Hippocampal formation (tissue), 2 donors: ENCODE data around the gene KIF5A.
A peak's percentile ranks its signal among the peaks of the same experiment; 100 is the strongest.
"Not testable (repeated sequence)": the region's sequence is repeated elsewhere in the genome, so short reads cannot be mapped to it uniquely, and the experiment has no call there.

Experiments
- DNase-seq, 2 donors: peaks; one replicate each; lab custom pipeline; 2025; lab: John Stamatoyannopoulos, UW

The KIF5A gene

DNA sequence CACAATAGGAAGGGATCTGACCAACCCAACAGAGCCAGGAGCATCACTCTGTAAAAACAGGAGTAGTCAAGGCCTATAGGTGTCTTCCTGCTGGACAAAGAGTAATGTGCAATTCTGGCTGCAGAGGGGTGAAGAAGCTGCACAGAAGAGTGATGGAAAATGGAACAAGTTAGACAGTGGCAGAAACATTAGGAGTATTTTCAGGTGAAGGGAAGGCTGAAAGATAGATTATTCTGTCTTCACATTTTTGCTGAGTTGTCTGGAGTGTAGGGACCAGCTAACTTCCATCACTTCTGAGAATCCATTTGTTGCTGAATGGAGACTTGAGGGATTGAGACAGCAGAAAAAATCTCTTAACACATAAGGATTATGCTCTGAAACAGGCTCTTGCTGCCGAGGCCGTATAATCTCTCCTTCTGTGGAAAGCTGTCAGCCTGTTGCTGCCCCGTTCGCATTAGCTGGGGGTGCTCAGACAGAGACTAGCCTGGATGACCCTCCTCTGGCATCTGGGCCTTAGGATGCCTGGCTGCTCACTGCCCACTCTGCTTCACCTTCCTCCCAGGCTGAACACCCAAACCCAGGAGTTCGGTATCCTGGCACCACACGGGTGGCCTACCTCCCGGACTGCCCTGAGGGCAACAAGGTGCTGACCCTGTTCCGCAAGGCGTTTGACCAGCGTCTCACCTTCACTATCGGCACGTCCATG lies 58.3 kb downstream of the KIF5A start:
- no peak for DNase-seq

GRCh38 chr12:57609101-57609780 lies 59.4 kb downstream of the KIF5A start:
- DNase-seq = no peak

DNA sequence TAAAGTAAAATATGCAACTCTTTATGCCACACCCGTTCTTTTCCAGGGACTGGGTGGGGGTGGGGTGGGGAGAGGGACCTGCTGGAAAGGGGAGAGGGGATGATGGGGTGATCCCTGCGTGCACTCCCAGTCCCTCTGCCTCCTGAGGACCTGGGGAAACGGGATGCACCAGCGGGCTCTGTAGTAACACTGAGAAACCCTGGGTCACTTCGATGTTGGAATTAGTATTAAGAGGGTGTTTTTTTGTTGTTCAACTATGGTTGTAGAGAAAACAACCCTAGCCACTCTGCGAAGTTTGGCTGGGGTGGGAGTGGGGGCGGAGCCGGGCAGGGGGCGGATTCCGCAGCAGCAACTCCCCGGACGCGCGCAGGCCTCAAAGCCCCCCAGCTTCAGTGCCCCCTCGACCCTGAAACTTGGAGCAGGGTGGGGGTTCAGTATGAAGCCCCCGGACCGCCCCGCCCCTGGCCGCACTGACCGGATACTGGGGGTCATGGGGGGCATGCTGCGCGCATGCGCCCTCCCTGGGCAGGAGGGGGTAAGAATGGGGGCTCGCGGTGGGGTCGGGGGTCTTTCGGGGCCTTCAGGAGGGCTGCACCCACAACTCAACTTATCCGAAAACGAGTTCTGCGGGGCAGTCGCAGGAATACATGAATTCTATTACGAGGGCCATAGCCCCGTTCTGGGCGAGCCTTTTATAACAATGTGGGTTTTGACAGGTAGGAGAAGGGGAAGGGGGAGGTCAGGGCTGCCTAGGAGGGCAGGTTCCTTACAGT lies 60.1 kb downstream of the KIF5A start:
- no peak for DNase-seq

DNA sequence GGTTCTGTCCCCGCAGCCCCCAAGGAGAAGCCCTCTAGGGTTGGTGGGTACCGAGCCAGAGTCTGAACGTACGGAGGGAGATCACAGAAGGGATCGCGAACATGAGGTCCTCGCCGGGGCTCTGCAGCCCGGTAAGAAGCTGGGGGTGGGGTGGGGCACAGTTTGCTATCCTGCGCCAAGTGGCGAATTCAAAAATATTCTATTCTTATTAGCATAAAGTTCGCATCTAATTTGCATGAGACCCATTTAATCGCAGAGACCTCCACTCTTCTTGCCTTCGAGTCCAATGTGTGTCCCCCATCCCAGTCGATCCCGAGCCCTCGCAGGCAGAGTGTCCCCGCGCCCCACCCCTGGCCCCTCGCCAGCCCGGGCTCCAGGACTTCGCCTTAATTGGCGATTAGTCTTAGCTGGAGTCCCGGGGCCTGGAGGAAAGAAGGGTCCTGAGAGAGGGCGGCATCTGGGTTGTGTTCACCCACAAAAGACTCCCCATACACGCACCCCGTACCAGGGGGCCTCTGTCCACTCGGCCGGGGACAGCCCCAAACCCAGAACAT lies 60.8 kb downstream of the KIF5A start:
- DNase-seq = no peak

DNA sequence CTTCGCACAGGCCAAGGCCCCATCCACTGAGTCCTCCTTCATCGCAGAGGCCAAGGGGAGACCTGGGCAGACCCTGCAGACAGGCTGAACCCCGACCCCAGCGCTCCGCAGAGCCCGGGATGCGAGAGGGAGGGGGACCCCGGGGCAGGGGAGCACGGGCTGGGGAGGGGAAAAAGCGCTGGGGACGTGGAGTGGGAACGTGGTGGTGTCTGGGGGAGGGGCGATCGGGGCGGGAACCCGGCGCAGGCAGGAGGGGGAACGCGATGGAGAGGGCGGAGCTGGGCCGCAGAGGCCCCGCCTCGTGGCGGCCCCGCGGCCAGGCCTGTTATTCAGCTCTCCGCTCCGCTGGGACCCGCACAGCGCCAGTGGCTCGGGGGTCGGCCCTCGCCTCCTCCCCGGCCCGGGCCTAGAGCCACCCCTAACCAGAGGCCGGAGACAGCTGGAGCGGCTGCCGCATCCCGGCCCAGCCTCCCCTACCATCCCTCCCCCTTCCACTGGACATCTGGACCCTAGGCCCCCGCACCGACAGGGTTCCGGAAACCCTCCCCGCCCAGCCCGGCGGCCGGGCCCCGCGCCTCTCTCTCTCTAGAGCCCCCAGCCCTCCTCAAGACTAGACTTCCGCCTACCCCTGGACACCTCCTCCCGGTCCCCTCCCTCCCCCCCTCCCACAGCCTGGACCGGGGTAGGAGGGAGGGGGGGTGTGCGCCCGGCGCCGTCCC lies 61.4 kb downstream of the KIF5A start, which contains the start of gene ARHGEF25:
TSS of gene ARHGEF25 (plus strand) at position 328 of the 719 bp plus-strand sequence. CDS start 460 bp downstream, outside the sequence.
- peak; percentile 37 for DNase-seq

DNA sequence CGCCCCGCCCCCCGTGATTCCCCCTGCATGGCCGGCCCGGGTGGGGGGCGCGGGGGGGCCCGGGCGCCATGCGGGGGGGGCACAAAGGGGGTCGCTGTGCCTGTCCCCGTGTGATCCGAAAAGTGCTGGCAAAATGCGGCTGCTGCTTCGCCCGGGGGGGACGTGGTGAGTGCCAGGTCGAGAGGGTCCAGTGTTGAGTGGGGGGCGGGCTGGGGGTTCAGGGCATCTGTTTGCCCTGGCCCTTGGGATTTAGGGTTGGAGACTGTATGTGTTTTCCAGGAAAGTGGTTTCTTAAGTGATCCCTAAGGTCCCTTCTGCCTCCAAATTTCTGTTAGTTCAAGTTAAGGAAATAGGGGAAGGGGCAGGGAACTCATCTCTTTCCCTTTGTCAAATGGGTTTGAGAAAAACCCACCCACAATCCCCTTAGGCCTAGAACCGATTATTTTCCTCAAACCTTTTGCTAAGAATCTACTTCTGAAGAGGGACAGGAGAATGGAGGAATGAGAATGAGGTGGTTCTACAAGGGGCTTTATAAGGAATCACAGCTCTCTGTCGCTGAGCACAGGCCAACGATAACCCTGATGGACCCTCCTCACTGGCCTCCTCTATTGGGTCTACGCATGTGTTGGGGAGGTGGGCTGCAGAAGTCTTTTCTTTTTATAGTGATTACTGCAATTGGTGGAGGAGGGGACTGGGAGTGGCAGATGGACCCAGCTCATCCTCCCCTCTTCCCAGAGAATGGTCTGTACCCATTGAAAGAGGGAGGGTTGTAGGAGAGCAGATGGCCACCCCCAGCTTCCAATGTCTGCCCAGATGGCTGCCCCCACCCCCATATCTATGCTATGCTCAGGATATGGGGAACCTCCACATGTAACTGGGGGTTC lies 62.2 kb downstream of the KIF5A start:
- no peak for DNase-seq

DNA sequence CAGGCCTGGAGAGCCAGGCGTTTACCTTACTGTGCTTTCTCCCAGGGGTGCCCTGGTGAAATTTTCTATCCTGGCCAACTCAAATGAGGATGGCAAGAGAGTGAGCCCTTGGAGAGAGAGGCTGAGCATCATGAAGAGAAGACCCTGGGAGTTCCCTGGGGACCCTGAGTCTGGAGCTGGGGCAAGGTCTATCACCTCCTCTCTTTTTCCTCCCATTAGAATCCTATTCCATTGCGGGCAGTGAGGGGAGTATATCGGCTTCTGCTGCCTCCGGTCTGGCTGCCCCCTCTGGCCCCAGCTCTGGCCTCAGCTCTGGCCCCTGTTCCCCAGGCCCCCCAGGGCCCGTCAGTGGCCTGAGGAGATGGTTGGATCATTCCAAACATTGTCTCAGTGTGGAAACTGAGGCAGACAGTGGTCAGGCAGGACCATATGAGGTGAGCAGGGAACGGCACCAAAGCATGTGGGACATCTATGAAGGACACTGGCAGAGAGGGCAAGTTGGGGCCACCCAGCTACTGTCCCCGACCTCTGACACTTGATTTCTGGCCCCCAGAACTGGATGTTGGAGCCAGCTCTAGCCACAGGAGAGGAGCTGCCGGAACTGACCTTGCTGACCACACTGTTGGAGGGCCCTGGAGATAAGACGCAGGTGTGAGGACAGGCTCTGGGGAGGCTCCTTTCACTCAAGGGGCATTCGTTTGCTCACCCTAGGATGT lies 63.0 kb downstream of the KIF5A start:
- no peak for DNase-seq

DNA sequence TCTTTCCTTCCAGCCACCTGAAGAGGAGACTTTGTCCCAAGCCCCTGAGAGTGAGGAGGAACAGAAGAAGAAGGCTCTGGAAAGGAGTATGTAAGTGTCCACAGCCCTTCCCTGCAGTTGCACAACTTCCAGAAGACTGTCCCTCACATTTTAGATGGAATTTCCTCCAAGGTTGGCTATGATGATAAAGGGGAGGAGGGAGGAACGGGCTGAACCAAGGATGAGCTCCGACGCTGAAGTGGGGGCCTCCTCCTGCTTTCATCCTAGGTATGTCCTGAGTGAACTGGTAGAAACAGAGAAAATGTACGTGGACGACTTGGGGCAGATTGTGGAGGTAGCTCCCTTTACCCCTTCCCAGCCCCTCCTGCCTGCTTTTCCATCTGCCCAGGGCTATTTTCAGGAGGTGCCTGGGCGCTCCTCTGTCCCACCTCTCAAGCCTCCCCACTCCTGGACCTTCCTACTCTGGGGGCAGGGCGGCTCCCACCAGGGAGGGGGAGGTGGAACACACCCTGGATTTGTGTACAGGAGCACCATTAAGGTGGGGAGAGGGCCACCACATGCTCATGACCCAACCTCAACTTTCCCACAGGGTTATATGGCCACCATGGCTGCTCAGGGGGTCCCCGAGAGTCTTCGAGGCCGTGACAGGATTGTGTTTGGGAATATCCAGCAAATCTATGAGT lies 63.7 kb downstream of the KIF5A start:
- DNase-seq = no peak

GRCh38 chr12:57614178-57614947 lies 64.5 kb downstream of the KIF5A start:
- no peak for DNase-seq

- no peak for DNase-seq
These were observed 65.2 kb downstream of the KIF5A start for GRCh38 chr12:57614948-57615500.

- no peak for DNase-seq
These were observed 65.8 kb downstream of the KIF5A start for GRCh38 chr12:57615637-57616036.

DNA sequence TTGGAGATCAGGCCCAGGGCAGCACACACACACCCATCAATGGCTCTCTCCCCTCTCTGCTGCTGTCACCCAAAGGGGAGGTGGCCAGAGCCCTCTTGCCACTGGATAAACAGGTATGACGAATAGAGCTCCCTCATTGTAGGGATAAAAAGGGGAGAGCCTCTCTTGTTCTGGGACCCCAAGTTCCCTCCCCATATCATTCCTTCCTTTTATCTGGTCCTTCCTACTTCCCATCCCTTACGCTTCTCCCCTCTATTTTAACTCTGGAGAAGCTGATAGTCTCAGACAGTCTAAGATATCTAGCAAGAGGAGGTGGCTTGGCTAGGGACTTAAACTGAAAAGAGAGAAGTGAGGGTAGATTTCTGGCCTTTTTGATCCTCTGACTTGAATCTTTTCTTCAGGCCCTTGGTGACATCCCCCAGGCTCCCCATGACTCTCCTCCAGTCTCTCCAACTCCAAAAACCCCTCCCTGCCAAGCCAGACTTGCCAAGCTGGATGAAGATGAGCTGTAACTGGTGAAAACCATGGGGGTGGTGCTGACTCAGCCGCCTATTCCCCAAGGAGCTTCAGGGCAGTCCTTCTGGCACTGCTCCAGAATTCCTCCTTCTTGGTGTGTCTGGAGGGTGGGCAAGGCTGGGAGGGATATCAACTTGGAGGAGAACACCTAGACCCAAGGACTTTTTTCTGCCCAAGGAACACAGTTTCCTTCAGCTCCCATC lies 66.7 kb downstream of the KIF5A start:
- no peak for DNase-seq

DNA sequence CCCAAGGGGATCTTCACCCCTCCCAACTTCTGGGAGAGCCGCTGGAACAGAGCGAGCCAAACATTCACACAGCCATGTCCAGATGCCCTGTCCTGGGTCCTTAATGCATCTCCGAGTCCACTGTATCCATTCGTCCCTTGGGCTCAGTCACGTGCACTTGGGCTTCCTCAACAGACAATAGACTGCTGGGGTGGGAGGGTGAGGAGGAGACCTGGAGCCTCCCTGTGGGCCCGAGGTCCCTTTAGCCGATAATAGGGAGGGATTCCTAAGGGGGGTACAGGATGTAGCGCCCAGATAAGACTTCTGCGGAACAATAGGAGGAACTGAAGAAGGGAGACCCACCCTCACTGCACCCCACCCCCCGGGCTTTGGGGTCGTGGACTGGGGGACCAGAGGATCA lies 68.1 kb downstream of the KIF5A start:
- DNase-seq = no peak

DNA sequence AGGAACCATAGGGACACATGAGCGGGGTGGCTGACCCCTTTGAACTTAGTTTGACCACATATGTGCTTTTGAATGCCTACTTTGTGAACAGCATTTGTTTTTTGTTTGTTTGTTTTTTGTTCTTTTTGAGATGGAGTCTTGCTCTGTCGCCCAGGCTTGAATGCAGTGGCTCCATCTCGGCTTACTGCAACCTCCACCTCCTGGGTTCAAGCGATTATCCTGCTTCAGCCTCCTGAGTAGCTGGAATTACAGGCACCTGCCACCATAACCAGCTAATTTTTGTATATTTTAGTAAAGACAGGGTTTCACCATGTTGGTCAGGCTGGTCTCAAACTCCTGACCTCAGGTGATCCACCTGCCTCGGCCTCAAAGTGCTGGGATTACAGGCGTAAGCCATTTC lies 68.6 kb downstream of the KIF5A start:
- not testable (repeated sequence) for DNase-seq

GRCh38 chr12:57618966-57619433 lies 69.2 kb downstream of the KIF5A start:
- no peak for DNase-seq

- no peak for DNase-seq
These were observed 69.8 kb downstream of the KIF5A start for GRCh38 chr12:57619434-57620244.
